ENCODE measurements around the gene BCL2. TPM values are rescaled to one million over a fixed set of nuclear protein-coding genes. Genes with fewer than 3 reads are reported as not detected.

BCL2 gene
- total RNA-seq, 1 experiment from 2014 or later, result 1.3 TPM

DNA sequence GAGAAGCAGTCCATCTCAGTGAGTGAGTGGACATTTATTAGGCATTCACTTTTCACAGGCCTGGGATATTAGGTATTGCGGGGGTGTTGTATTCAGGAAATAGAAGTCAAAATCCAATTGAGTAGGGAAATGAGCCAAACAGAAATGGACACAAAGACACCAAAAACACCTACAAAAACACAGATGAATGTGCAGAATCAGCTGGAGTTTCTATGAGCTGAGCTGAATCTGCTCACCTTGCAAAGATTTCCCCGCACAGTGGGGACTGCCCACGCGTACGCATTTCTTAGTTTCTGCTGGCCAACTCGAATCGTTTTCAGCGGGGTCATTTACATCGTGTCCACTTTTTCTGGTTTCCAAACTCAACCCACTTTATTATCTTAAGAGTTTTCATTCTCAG, 160.0 kb downstream of the BCL2 start:
- H3K23ac ChIP-seq (ENCODE audit: insufficient read length, low read depth, low read length), result no peak overlapping the region
- H4K8ac ChIP-seq (replicated peaks; ENCODE audit: insufficient read length, low read depth, low read length), result no peak overlapping the region
- peaks cover 4 to 23% of the 10 kb centered on the region in 2 experiments; a peak in 3 of 4 replicates for H3K4me1 Mint-ChIP-seq
- no peaks in the 10 kb centered on the region for H4K20me1 ChIP-seq (ENCODE audit: control insufficient read depth, insufficient read depth, insufficient read length)
- DNase-seq, result no peak
- H2AK5ac ChIP-seq (ENCODE audit: insufficient read length, low read length), result no peak overlapping the region
- H3K4me1 ChIP-seq (ENCODE audit: insufficient read depth, low read length), result no peaks in the 10 kb centered on the region
- H3K56ac ChIP-seq (ENCODE audit: insufficient read length, low read depth, low read length), result no peak overlapping the region
- H3K79me2 ChIP-seq (ENCODE audit: insufficient read depth, low read length), result no peaks in the 10 kb centered on the region
- H2BK120ac ChIP-seq (ENCODE audit: low read depth, low read length, poor library complexity, severe bottlenecking), result no peak overlapping the region
- no peak overlapping the region for H3K27ac ChIP-seq (ENCODE audit: insufficient read length, low read depth, low read length)
- no peak overlapping the region for H3K14ac ChIP-seq (ENCODE audit: insufficient read depth, low read length)
- TF ChIP-seq, protein P1, sequence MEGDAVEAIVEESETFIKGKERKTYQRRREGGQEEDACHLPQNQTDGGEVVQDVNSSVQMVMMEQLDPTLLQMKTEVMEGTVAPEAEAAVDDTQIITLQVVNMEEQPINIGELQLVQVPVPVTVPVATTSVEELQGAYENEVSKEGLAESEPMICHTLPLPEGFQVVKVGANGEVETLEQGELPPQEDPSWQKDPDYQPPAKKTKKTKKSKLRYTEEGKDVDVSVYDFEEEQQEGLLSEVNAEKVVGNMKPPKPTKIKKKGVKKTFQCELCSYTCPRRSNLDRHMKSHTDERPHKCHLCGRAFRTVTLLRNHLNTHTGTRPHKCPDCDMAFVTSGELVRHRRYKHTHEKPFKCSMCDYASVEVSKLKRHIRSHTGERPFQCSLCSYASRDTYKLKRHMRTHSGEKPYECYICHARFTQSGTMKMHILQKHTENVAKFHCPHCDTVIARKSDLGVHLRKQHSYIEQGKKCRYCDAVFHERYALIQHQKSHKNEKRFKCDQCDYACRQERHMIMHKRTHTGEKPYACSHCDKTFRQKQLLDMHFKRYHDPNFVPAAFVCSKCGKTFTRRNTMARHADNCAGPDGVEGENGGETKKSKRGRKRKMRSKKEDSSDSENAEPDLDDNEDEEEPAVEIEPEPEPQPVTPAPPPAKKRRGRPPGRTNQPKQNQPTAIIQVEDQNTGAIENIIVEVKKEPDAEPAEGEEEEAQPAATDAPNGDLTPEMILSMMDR (conservative IDR thresholded peaks at IDR 0.05), result no peak
- H3K9me3 ChIP-seq (ENCODE audit: control insufficient read depth, low read depth, low read length), result no peaks in the 10 kb centered on the region
- no peaks in the 10 kb centered on the region for H3K79me1 ChIP-seq (ENCODE audit: insufficient read depth, low read depth, low read length, poor library complexity, severe bottlenecking)
- no CpG with 5 or more reads among the region's 9 CpGs for WGBS (ENCODE audit: extremely low coverage, insufficient read length, low lambda C conversion rate)
- no peak overlapping the region for H3K18ac ChIP-seq (ENCODE audit: insufficient read length, low read depth, low read length)
- no peak overlapping the region for H3K27ac Mint-ChIP-seq
- no peak overlapping the region for H4K5ac ChIP-seq (ENCODE audit: insufficient read length, low read depth, low read length)
- H3T11ph ChIP-seq (ENCODE audit: low read length), result no peak overlapping the region
- H3K9me3 Mint-ChIP-seq, result no peaks in the 10 kb centered on the region
- H4K91ac ChIP-seq (ENCODE audit: insufficient read length, low read depth, low read length), result no peak overlapping the region
- H3K36me3 Mint-ChIP-seq (ENCODE audit: insufficient read depth in 1 of 3, low read depth in 3 of 3), result no peaks in the 10 kb centered on the region
- no peak overlapping the region for H3K9ac ChIP-seq (ENCODE audit: extremely low read depth, insufficient read length, low read length)
- no peaks in the 10 kb centered on the region for H3K23me2 ChIP-seq (ENCODE audit: insufficient read length, low read depth, low read length, poor library complexity, severe bottlenecking)
- no peak overlapping the region for H2BK12ac ChIP-seq (ENCODE audit: insufficient read length, low read depth, low read length)
- no peak overlapping the region for H2BK20ac ChIP-seq (ENCODE audit: low read depth, low read length, poor library complexity, severe bottlenecking)
- no peak overlapping the region for H3K4me2 ChIP-seq (ENCODE audit: insufficient read depth, insufficient read length, low read length)
- H3K27me3 ChIP-seq (ENCODE audit: insufficient read depth, low read length), result no peaks in the 10 kb centered on the region
- no peak overlapping the region for H2BK5ac ChIP-seq (ENCODE audit: insufficient read length, low read length)
- H3K27me3 Mint-ChIP-seq (ENCODE audit: low read depth), result peaks cover 5% of the 10 kb centered on the region; the same call in 1 of the 2 replicates
- H3K4me3 Mint-ChIP-seq, result no peak overlapping the region
- no peak overlapping the region for H3K4ac ChIP-seq (ENCODE audit: low read depth, low read length)
- no peak overlapping the region for H2BK15ac ChIP-seq (ENCODE audit: low read depth, low read length)
- no peak overlapping the region for H2AFZ ChIP-seq (ENCODE audit: low read length)

All from H9 (cell line).